Panc1 (cell line): ENCODE measurements around the gene LANCL2.

Experiments used
- CTCF ChIP-seq: fragments of 450-650 bp; IDR thresholded peaks from 2 replicates; pipeline ENCODE4 v1.5.1; 2017; ENCODE audit warnings: mild to moderate bottlenecking
- POLR2AphosphoS5 ChIP-seq: IDR thresholded peaks from 2 replicates; pipeline ENCODE4 v1.6.1; 2012; ENCODE audit warnings: mild to moderate bottlenecking, low read depth, low read length, moderate library complexity
- SIN3A ChIP-seq: IDR thresholded peaks from 2 replicates; pipeline ENCODE4 v1.6.1; 2012; ENCODE audit warnings: low read depth, mild to moderate bottlenecking, low read length, moderate library complexity, borderline replicate concordance; ENCODE audit not compliant: insufficient read depth
- TCF7L2 ChIP-seq: IDR thresholded peaks from 2 replicates; pipeline ENCODE4 v1.6.1; 2011; ENCODE audit warnings: mild to moderate bottlenecking, low read depth, low read length, inconsistent platforms

- TF ChIP-seq CTCF (no peak), POLR2AphosphoS5 (no peak), TCF7L2 (no peak), SIN3A (no peak)
These were observed 66.8 kb downstream of the LANCL2 start for GRCh38 chr7:55431898-55432297.
